Hypothalamus (tissue), 51 donors: Measurements from ENCODE around the gene SNRK.
"Not testable (repeated sequence)": the region's sequence is repeated elsewhere in the genome, so short reads cannot be mapped to it uniquely, and the experiment has no call there.

Experiments used
- DNase-seq, 51 donors: peaks; one replicate each; lab custom pipeline; 2025; lab: John Stamatoyannopoulos, UW

SNRK gene

DNA sequence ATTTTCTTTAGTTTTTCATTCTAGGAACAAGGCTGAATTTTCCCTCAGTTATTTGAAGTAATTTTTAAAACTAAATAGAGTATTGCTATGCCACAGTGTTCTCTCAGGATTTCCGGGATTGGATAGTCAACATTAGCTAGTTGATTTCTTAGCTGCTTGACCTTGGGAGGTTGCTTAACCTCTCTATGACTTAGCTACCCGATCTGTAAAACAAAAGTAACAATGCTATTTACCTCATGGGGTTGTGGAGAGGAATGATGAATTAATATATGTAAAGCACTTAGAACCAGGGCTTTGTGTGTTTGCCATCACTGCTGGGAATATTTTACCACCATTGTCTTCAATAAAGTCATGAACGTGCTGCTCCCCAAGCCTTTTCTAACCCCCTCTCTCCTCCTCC, 57.5 kb downstream of the SNRK start:
- DNase-seq, result no peak

DNA sequence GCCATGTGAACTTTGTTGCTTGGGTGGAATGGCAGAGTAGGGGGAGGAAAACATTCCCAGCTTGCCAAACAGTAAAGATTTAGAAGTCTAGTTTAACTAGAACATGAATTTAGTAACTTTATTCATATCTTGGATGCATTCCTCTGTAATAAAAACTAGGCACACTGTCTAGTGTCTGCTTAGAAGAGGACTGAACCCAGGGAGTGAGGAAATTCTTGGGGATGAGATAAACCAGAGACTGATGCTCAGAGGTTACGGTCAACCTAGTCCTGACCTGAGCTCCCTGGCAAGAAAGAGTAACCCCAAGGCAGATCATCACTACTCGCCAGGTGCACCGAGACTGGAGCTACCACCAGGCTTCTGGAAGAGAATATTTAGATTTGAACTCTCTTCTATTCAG, 58.2 kb downstream of the SNRK start:
- DNase-seq, result no peak

DNA sequence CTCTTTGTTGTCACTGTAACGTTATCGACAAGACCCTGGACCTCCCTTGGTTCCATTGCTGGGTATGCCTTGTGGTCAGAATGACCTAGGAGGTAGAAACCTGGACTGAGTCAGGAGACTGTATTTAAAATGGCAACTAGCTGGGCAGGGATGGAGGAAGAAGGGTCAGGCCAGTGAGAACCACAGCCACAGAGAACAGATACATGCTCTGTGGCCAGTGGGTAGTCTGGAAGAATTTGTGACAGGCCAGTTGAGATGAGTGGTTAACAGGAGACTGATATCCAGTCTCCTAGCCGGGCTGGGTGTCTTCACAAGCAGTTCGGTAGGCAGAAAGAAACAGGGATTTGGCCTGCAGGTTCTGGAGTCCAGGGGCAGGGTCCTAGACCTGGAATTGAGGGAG, 58.9 kb downstream of the SNRK start:
- no peak for DNase-seq

DNA sequence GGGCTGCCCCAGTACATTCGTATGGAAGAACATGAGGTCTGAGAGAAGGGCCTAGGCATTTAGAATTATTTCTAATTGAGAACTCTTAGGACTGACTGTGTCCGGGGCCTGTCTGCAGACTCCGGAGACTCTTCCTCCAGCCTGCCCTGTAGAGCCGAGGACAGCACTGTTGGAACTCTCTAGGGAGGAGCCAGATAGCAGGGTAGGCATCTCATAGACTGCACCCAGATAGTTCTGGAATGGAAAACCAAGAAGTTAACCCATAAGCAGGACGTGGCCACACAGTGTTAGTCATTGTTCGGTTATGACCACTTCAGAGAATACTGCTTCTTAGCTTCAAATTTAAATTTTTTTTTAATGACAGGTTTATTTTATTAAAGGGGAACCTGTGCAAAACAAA, 59.5 kb downstream of the SNRK start:
- DNase-seq, result no peak

DNA sequence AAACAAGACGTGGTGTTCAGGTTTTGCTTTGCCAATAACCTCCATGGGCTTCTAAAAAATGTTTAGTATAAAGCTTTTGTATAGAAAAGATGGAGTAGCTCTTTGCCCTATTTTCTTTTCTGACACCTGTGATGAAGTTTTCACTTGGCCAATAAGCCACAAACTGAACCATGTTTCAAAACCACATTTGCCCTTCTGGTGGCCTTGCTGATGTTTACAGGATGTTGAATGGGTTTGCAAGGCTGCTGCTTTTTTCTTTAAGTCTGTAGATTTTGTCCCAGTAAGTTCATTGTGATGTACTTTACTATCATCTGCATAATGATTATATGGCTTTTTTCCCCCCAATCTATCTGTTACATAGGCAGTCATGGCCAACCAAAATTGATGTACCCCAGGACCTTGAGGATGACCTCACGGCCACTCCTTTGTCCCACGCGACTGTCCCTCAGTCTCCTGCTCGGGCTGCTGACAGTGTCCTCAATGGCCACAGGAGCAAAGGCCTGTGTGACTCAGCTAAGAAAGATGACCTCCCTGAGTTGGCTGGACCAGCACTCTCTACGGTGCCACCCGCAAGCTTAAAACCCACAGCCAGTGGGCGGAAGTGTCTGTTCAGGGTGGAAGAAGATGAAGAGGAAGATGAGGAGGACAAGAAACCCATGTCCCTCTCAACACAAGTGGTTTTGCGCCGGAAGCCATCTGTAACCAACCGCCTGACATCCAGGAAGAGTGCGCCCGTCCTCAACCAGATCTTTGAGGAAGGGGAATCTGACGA, 60.8 kb downstream of the SNRK start:
- DNase-seq, result no peak

DNA sequence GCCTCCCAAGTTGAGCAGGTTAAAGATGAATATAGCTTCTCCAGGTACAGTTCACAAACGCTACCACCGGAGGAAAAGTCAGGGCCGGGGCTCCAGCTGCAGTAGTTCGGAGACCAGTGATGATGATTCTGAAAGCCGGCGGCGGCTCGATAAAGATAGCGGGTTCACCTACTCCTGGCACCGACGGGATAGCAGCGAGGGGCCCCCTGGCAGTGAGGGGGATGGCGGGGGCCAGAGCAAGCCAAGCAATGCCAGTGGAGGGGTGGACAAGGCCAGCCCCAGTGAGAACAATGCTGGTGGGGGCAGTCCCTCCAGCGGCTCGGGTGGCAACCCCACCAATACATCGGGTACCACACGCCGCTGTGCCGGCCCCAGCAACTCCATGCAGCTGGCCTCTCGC, 61.4 kb downstream of the SNRK start:
- no peak for DNase-seq

DNA sequence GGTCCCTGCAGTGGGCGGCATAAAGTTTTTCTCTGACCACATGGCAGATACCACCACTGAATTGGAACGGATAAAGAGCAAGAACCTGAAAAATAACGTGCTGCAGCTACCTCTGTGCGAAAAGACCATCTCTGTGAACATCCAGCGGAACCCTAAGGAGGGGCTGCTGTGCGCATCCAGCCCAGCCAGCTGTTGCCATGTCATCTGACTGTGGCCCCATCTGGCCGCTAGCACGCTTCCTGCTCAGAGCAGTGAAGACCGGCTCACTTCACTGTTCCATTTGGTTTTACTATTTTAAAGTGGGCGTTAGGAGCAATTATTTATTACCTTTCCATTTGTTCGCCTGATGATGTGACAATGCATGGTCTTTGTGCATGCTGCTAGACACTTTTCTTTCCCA, 62.0 kb downstream of the SNRK start:
- DNase-seq, result no peak

DNA sequence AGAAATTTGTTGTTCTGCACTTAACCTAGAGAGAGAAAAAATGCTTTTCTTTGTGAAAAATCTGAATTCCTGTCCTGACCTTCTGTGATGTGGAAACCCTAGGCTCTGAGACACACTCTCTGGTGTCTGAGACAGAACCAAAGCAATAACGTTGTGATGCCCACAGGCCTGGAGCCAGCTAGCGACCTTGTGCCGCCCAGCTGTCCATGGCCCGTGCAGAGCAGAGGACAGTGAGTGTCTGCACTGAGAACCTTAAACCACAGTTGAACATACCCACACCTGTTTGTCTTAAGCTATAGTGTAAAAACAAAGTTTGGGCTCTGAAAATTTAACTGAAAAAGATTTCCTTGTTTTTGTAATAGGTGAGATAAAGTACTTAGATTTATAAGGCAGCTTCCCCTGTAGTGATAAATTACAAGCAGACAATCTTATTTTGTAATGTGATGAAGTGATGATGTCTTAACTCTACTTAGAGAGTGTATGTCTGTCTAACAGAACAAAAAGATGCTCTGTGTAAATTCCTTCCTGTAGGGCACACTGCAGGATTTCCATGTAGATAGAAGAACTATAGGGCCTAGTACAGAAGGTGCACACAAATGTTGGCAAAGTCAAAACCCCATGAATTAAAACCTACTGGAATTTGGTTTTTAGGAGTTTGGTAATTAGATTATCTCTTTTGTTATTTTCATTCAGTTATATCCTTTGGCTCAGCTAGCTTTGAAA, 62.7 kb downstream of the SNRK start:
- no peak for DNase-seq

DNA sequence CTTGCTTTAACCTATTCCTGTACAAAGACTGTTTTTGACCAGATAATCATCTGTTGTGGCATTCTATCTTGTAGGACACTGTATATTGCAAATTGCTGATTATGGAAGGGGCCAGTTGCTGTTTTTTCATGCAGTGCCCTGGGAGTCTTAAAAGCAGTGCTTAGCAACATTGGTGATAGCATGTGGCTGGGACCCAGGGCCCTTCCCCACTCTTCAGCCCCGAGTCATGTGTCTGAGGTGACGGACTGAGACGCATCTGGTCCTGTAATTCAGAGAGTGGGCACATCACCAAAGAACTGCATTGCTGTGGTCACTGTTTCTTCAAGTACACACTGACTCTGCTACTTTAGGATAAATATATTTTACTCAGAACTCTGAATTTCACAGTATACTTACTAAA, 63.4 kb downstream of the SNRK start:
- no peak for DNase-seq

DNA sequence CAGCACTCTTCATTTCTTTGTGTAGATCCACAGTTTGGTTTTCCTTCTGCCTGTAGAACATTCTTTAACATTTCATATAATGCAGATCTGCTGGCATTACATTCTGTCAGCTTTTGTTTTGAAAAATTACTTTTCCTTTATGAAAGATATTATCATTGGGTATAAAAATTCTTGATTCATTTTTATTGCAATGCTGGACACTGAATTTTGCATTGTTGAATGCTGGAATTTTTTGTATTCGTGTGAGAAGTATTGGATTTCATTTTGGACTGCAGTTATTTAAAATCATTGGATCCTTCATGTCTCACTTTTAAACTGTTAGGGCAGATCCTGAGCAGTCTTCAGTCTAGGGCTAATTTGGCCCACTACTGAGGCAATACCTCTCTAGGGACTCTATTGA, 67.1 kb downstream of the SNRK start:
- no peak for DNase-seq

DNA sequence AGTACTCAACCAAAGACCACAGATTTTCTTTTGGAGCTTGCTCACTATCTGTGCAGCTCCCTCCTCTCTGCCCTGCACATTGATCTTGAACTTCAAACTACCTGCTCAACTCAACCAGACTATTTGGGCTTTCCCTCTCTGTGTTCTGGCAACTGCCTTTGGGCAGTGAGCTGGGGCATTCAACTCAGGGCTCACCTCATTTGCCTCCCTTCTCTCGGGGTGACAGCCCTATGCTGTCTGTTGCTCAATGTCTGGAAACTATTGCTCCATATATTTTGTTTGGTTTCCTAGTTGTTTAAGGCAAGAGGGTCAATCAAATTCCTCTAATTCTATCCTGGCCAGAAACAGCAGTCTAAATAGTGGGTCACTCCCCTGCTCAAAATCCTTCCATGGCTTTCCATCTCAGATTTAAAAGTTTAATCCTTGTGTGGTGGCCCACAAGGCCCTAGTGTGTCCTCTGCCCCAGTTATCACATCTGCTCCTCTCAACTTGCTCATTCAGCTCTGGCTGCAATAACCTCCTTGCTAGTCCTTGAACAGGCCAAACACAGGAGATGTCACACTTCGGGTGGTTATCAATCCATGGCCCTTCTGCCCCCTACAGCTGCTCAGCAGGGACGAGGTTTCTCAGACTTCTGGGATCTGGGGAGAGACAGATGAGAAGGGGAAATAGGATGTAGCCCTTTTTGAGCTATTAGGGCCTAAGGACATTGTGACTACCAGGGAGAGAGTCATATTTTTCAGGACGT, 67.8 kb downstream of the SNRK start:
- no peak for DNase-seq

DNA sequence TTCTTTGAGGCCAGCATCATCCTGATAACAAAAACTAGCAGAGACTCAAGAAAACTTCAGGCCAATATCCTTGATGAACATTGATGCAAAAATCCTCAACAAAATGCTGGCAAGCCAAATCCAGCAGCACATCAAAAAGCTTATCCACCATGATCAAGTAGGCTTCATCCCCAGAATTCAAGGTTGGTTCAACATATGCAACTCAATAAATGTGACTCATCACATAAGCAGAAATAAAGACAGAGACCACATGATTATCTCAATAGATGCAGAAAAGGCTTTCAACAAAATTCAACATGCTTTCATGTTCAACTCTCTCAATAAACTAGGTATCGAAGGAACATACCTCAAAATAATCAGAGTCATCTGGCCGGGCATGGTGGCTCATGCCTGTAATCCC, 69.7 kb downstream of the SNRK start:
- not testable (repeated sequence) for DNase-seq

DNA sequence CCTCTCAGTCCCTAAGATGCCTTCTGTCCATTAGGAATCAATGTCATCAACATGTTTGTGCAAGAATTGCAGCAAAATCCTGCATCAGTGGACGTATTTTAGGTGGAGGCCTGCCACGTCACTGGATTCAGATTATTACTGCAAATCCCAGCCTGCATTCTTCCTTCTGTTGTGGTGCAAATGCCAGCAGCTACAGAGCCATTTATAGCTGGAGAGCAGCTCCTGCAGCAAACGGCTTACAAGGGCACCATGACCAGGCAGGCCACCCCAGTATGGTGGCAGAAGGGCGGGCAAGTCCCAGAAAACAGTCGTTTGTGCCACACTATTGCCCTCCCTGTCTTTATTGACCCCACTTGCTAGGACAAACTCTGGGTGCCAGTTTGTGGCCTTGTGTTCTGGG, 74.7 kb downstream of the SNRK start:
- no peak for DNase-seq

DNA sequence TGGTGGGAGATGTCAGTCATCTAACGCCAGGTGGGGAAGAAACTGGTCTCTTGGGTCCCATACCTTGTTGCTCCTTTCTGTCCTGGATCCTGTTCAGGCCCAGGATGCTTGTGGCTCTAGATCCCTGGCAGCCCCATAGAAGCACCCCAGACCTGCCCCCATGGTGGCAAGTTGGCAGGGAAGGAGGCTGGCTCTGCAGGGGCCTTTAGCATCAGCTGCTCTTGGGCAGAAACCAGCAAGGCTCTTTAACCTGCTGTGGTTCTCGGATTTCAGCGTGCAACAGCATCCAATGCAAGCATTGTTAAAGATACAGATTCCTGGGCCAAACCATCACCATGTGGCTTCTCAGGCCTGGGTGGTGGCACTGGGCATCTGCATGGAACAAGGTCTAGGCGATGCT, 75.8 kb downstream of the SNRK start:
- DNase-seq, result no peak

DNA sequence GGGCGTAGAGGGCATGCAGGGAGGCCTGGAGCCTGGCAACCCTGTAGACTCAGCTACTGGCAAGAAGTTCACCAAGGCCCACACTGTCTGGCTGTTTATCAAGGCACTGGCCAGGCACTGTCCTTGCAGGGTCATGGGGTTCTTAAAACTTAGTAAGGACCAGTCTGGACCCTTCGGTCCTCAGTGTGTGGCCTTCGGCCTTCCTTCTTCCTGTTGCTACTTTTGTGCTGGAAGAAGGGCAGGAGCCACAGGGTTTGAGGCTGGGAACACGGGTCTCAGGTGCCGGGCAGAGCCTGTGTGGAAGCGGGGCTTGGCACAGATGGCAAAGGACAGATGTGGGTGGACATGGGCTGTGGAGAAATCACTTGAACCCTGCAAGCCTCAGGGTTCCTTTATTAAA, 76.6 kb downstream of the SNRK start:
- no peak for DNase-seq

DNA sequence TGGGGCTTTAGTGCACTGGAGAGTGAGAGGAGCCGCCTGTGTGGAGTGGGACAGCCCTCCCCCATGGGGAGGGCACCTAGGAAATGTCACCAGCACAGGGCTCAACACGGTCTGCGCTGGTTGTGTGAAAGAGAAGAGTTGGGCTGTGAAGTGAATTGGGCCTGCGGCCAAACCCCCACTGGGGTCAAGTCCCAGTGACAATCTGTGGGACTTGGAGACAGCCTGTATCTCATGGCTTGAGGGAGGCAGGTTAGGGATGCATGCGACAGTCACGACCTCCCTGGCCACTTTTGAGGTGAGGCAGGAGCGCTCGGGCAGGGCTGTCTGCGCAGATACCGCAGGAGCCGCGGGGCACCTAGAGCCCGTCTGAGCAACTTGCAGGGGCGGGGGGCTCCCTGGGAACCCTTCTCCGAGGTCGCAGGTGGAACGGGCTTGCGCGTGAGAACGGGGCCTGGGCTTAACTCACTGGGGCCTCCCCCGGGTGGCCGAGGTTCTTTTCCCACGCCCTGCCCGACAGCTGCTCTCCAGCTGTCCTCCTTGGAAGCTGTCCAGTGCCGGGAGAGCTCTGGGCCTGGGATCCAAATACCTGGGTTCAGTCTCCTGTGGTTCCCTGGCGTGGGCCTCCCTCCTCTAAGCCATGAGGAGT, 77.4 kb downstream of the SNRK start:
- no peak for DNase-seq

DNA sequence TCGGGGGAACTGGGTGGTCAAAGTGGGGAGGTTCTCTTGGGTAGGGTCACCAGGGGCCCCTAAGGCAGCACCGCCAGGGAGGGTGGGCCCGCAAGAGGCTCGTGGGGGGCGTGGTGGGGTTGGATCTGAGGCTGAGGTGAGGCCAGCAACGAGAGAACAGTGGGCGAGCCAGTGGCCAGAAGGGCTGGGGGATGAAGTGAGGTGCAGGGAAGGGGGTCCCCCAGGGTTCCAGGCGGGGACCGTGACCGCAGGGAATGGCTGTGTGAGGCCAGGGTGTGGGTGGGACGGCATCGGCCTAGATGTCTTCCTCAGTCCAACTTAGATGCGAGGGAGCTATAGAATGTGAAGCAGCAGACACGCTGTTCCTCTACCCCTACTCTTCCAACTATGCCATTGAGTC, 78.2 kb downstream of the SNRK start:
- DNase-seq, result no peak

DNA sequence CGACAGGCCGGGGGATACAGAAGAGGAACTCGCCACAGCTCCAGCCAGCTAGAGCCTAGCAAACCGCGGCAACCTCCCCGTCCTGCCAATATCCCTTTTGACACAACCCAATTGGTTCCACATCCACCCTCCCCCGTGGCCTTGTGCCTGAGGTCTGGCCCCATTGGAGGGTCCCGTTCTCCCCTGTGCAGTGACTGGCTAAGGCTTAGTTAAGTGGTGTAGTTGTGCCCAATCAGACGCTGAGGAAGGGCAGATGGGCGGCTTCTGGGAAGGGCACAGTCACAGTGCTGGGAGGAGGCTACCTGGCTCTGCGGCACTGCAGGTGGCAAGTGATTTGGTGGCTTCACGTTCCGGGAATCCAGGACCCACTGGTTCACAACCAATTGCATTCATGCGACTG, 78.6 kb downstream of the SNRK start:
- no peak for DNase-seq

DNA sequence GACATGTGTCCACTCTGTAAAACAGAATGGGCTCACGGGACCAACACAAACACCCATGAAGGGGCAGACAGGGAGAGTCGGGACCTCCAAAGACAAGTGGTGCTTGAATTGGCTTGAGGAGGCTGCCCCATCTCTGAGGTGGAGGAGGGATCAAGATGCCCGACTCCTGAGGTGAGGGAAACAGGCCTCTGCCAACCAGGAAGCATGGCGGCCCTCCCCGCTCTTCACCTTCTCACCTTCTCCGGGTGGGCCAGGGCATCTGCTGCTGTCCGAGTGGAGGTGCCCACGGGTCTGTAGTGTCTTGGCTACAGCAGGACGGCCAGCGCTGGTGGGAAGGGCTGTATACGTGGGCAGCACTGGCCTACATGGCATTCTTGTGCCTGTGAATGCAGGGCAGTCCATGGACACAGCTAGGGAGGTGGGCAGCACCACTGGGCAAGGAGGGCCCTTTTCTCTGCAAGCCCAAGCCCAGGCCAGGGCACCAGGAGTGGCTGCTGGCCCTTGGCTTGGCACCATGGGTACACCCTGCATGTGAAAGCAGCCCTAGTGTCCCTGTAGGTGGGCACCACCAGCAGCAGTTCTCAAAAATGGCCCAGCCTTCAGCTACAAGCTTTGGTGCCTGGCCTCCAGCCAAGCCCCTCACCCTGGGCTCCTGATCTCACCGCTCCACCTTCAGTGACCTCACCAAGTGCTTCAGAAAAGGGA, 79.4 kb downstream of the SNRK start:
- DNase-seq, result no peak

DNA sequence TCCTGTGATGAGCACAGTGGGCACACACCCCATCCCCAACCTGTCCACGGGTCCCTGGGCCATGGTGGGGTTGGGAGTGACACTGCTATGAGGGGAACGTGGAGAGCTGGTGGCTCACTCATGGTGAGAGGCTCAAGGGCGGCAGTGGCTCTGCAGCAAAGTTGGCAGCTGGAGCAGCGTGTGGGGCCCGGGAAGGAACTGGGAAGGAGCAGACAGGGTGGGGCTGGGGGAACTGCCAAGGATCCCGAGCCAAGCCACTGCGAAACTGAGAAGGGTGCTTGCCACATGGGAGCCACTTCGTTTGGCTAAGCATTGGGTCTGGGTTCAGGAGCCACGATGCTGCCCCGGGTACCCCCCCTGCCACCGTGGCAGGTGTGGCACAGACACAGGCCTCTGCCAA, 80.1 kb downstream of the SNRK start:
- DNase-seq, result no peak

DNA sequence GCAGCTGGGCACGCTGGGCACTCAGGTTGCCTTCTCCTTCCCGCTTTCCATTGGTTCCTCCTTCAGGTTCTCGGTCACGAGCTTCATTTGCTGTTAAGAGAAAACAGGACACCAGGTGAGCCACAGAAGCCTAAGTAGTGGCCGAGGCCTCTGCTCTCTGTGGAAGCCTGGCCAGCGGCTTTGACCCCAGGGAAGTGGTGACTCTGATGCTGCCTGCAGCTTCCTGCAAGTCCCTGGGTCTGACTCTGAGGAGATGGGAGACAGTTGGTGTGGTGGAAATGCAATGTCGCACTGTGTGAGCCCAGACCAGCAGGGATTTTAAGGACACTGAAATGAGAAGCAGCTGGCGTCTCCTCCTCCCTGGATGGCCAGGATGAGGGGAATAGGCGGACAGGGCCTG, 80.5 kb downstream of the SNRK start:
- DNase-seq, result no peak
